Mucosa of descending colon (tissue), 3 donors: ENCODE data around the gene IRS2. TPM values are rescaled to one million over a fixed set of nuclear protein-coding genes. Genes with fewer than 3 reads are reported as not detected.
"Not testable (repeated sequence)": the region's sequence is repeated elsewhere in the genome, so short reads cannot be mapped to it uniquely, and the experiment has no call there.

Experiments used
- ATAC-seq: fragments of 200-7000 bp; cut with Tn5 transposase; one replicate; pipeline ENCODE4 v1.9.1; 2020; ENCODE audit warnings: mild to moderate bottlenecking, moderate library complexity
- DNase-seq, 3 donors: peaks; one replicate each; pipeline ENCODE4 v3.0.0-alpha.2; 2020
- H3K36me3 ChIP-seq: fragments of 200-600 bp; one replicate; pipeline ENCODE4 v1.8.0; 2021; ENCODE audit warnings: low read depth, mild to moderate bottlenecking
- H3K4me1 ChIP-seq: fragments of 200-600 bp; one replicate; pipeline ENCODE4 v1.8.0; 2021; ENCODE audit warnings: low read depth, mild to moderate bottlenecking
- H3K4me3 ChIP-seq: fragments of 200-600 bp; one replicate; pipeline ENCODE4 v1.8.0; 2021; ENCODE audit warnings: mild to moderate bottlenecking
- H3K9me3 ChIP-seq: fragments of 200-600 bp; one replicate; pipeline ENCODE4 v1.8.0; 2021; ENCODE audit warnings: mild to moderate bottlenecking
- CTCF ChIP-seq: fragments of 200-600 bp; IDR thresholded peaks from one replicate; pipeline ENCODE4 v1.8.0; 2022; ENCODE audit warnings: antibody characterized with exemption, mild to moderate bottlenecking
- intact Hi-C, 2 donors: fragments of 100-400 bp; cut with DNase I in 1 of 2; cut with micrococcal nuclease in 1 of 2; formaldehyde crosslinking; loops; one replicate each; pipeline versions ENCODE4 v1.11.0 to v1.11.1; 2022; cut with DNase I, micrococcal nuclease
- total RNA-seq, 3 donors: library from RNA; stranded (reverse); fragmentation: NEBNext Ultra II Directional in 2 of 3; extraction: Animal tissue kit (Norgen Biotek cat#: 25700) in 2 of 3; gene quantifications; one replicate each; pipeline versions ENCODE4 v1.2.1 to v1.2.4, GENCODE V29; 2021 to 2023
- donor health status: DM: no; HTN: no; CAD: no; lungs with moderate emphysema.
- donor health status: DM: no; HTN: no; CAD: no.
- donor health status: DM: no; HTN: yes; CAD: no.

The IRS2 gene
- total RNA-seq, 3 donors from 2014 or later = 14.0 to 31.4 (median 23.7) TPM

GRCh38 chr13:109733550-109733949, 52.8 kb downstream of the IRS2 start:
- no peak for DNase-seq
- H3K9me3 ChIP-seq = no peaks in the 10 kb centered on the region
- ATAC-seq = no peak
- H3K4me1 ChIP-seq = no peaks in the 10 kb centered on the region
- H3K4me3 ChIP-seq = no peak overlapping the region
- no peak for TF ChIP-seq CTCF
- intact Hi-C loops = no loop called here
- no peaks in the 10 kb centered on the region for H3K36me3 ChIP-seq

GRCh38 chr13:109732470-109733170, 53.8 kb downstream of the IRS2 start:
- H3K4me3 ChIP-seq, H3K36me3 ChIP-seq, H3K9me3 ChIP-seq, ATAC-seq, intact Hi-C loops, H3K4me1 ChIP-seq, DNase-seq: not testable (repeated sequence)

GRCh38 chr13:109730812-109731335, 55.5 kb downstream of the IRS2 start:
- no peak for ATAC-seq
- intact Hi-C loops = no loop called here
- TF ChIP-seq CTCF = no peak

GRCh38 chr13:109728791-109729731, 57.3 kb downstream of the IRS2 start:
- Histone ChIP-seq H3K4me3 (no peak overlapping the region), H3K4me1 (no peaks in the 10 kb centered on the region), H3K36me3 (no peaks in the 10 kb centered on the region), H3K9me3 (no peaks in the 10 kb centered on the region)
- DNase-seq (no peak), ATAC-seq (no peak)
- no peak for TF ChIP-seq CTCF
- intact Hi-C loops = no loop called here

More at GRCh38 chr13:109730812-109731335, 55.5 kb downstream of the IRS2 start:
- no peaks in the 10 kb centered on the region for H3K36me3 ChIP-seq
- no peaks in the 10 kb centered on the region for H3K4me1 ChIP-seq
- H3K4me3 ChIP-seq = no peak overlapping the region
- DNase-seq = no peak
- H3K9me3 ChIP-seq = no peaks in the 10 kb centered on the region

- Histone ChIP-seq H3K9me3 (no peaks in the 10 kb centered on the region), H3K36me3 (no peaks in the 10 kb centered on the region), H3K4me1 (no peaks in the 10 kb centered on the region), H3K4me3 (no peak overlapping the region)
- TF ChIP-seq CTCF = no peak
- ATAC-seq (no peak), DNase-seq (no peak)
- intact Hi-C loops = no loop called here
These were observed 58.3 kb downstream of the IRS2 start for GRCh38 chr13:109728061-109728460.

GRCh38 chr13:109727251-109727650, 59.1 kb downstream of the IRS2 start:
- no peak overlapping the region for H3K4me3 ChIP-seq
- no peak for TF ChIP-seq CTCF
- ATAC-seq (no peak), DNase-seq (no peak)
- intact Hi-C loops = no loop called here
- no peaks in the 10 kb centered on the region for H3K36me3 ChIP-seq
- H3K4me1 ChIP-seq = no peaks in the 10 kb centered on the region
- no peaks in the 10 kb centered on the region for H3K9me3 ChIP-seq
